Kidney (tissue), 14 donors: Measurements from ENCODE around the gene FAM111B. TPM values are rescaled to one million over a fixed set of nuclear protein-coding genes. Genes with fewer than 3 reads are reported as not detected.

Source experiments
- DNase-seq, 5 donors: peaks; one replicate each; pipeline ENCODE4 v3.0.0-alpha.2; 2013 to 2020
- FAIRE-seq: peaks from 2 replicates; lab custom pipeline; 2012; peaks lifted over from hg19 to GRCh38; lab: Jason Lieb, UNC
- H3K27ac ChIP-seq, 2 donors: one replicate each; pipeline ENCODE4 v1.7.0; 2013; ENCODE audit warnings: low read depth in 2 of 2, low read length in 2 of 2, inconsistent platforms in 1 of 2
- H3K27me3 ChIP-seq: one replicate; pipeline ENCODE4 v1.7.1; 2013; ENCODE audit warnings: low read length, inconsistent platforms; ENCODE audit not compliant: control insufficient read depth, insufficient read depth
- H3K36me3 ChIP-seq, 3 donors: one replicate each; pipeline versions ENCODE4 v1.7.0 to v1.7.1; 2013; ENCODE audit warnings: low read length in 3 of 3, control low read depth in 1 of 3, inconsistent platforms in 1 of 3; ENCODE audit not compliant: insufficient read depth in 3 of 3, control insufficient read depth in 2 of 3
- H3K4me1 ChIP-seq, 3 donors: one replicate each; pipeline versions ENCODE4 v1.7.0 to v1.7.1; 2013; ENCODE audit warnings: low read length in 3 of 3, inconsistent platforms in 1 of 3, low read depth in 1 of 3; ENCODE audit not compliant: control insufficient read depth in 2 of 3, insufficient read depth in 2 of 3
- H3K4me3 ChIP-seq, 3 donors: one replicate each; pipeline versions ENCODE4 v1.7.0 to v1.8.1; 2013; ENCODE audit warnings: low read length in 3 of 3, control low read depth in 1 of 3, inconsistent platforms in 1 of 3
- H3K9ac ChIP-seq, 3 donors: one replicate each; pipeline versions ENCODE4 v1.7.0 to v1.7.1; 2013; ENCODE audit warnings: low read length in 3 of 3, control low read depth in 1 of 3, inconsistent platforms in 1 of 3
- H3K9me3 ChIP-seq, 3 donors: one replicate each; pipeline versions ENCODE4 v1.7.0 to v1.7.1; 2013; ENCODE audit warnings: low read length in 3 of 3, control low read depth in 1 of 3, inconsistent platforms in 1 of 3; ENCODE audit not compliant: control insufficient read depth in 2 of 3, insufficient read depth in 1 of 3
- intact Hi-C: fragments of 100-400 bp; cut with DNase I; formaldehyde crosslinking; loops from one replicate; pipeline ENCODE4 v1.11.1; 2022
- polyA plus RNA-seq: library from polyadenylated mRNA; stranded (reverse); fragments of 350-450 nt; fragmentation: Illumina TruSeq; extraction: RNeasy Lipid Tissue Mini Kit (QIAGEN cat#74804); gene quantifications from one replicate; pipeline ENCODE4 v1.2.3, GENCODE V29; 2014; ENCODE audit warnings: low read depth, low replicate concordance; ENCODE audit not compliant: insufficient read depth
- total RNA-seq: library from RNA; stranded (reverse); fragmentation: NEBNext Ultra II Directional; extraction: Animal tissue kit (Norgen Biotek cat#: 25700); gene quantifications from one replicate; pipeline ENCODE4 v1.2.1, GENCODE V29; 2021
- TF ChIP-seq, protein P1 (sequence below): IDR thresholded peaks from 3 replicates; pipeline ENCODE4 v1.5.1; 2012; ENCODE audit warnings: mild to moderate bottlenecking, moderate library complexity, borderline replicate concordance; ENCODE audit not compliant: insufficient read depth; ENCODE audit errors: extremely low read depth
- donor health status: control.
- donor health status: control.
- donor health status: control.
- donor health status: control.
- donor health status: control.
- donor health status: DM: yes; HTN: yes; CAD: no.
- donor health status: Normal renal cell carcinoma (clear cell type).

Gene FAM111B
- total and polyA plus RNA-seq, 2 donors from 2014 or later = 0.17 to 2.2 TPM

DNA sequence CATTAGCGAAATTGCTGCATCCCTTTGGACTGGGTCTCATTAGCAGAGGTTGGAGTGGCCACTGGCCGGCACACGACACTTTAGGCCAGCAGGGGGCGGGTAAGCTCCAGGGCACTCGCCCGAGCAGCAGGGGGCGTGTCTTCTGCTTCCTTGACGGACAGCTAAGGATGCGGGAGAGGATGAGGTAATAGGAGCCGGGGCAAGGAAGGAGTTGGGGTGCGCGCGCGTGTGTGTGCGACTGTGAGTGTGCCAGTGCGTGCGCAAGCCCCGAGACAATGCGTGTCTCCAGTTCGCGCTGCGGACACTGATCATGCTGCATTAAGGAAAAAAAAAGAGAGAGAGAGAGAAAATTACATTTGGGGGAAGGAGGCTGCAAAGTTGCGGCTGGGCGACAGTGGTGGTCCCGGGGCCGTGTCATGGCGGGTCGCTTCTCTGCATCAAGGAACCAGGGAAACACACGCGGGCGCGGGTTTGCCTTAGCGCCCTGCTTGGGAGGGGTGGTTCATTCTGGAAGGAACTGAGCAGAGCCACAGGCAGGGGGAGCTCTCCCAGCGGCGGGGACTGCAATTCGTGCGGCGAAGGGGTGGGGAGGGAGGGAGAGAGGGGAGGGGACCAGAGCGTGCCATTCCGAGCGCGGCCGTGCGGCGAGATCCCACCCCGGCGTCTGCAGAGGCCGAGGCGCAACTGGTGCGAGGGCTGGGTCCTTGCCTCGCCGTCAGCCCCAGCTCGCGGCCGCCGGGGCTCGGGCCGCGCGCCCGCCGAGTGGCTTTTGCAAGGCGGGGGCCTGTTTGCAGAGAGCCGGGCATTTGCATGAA lies 64.7 kb downstream of the FAM111B start, which contains the start of gene DTX4:
TSS of gene DTX4 (plus strand) at position 625 of the 815 bp plus-strand sequence. CDS start 464 bp downstream, outside the sequence.
- peak; percentile 94 to 96 (median 96) for DNase-seq
- no peaks in the 10 kb centered on the region for H3K36me3 ChIP-seq

DNA sequence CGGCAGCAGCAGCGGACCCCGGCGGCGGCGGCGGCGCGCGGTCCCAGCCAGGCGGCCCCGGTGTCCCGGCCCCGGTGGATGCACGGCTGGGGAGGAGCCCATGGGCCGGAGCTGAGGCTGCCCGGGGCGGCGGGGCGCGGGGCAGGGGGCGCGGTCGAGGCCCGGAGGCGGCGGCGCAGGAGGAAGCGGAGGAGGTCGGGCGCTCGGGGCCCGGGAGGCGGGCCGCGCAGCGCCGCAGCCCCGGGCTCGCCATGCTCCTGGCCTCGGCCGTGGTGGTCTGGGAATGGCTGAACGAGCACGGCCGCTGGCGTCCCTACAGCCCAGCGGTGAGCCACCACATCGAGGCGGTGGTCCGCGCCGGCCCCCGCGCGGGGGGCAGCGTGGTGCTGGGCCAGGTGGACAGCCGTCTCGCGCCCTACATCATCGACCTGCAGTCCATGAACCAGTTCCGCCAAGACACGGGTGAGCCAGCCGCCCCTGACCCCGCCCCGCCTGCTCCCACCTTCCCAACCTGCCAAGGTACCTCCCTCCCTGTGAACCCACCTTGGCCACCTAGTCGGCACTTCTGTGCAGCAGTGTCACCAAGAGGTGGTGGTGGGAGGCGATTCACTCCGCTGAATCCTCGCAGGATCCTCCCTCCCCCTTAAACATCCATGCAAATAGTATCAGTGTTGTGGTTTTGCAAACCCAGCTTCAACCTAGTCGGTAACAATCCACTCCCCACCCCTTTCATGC lies 65.5 kb downstream of the FAM111B start:
- no peak for FAIRE-seq
- peak overlapping the region; percentile 73 to 86 (median 77) for H3K4me3 ChIP-seq
- H3K27me3 ChIP-seq = no peaks in the 10 kb centered on the region
- no peaks in the 10 kb centered on the region for H3K36me3 ChIP-seq
- peak; percentile 54 to 86 (median 60) for DNase-seq
- peaks cover 6 to 24% (median 8%) of the 10 kb centered on the region in 3 donors for H3K4me1 ChIP-seq
- peak overlapping the region; percentile 28 to 67 (median 57) for H3K9ac ChIP-seq
- no peaks in the 10 kb centered on the region for H3K9me3 ChIP-seq
- intact Hi-C loops = loop anchor here (5.0 kb wide), 2 partner anchors 35 to 115 kb away; no protein-coding TSS in a partner anchor
- peak overlapping the region; percentile 68 to 81 for H3K27ac ChIP-seq
- TF ChIP-seq, protein P1, sequence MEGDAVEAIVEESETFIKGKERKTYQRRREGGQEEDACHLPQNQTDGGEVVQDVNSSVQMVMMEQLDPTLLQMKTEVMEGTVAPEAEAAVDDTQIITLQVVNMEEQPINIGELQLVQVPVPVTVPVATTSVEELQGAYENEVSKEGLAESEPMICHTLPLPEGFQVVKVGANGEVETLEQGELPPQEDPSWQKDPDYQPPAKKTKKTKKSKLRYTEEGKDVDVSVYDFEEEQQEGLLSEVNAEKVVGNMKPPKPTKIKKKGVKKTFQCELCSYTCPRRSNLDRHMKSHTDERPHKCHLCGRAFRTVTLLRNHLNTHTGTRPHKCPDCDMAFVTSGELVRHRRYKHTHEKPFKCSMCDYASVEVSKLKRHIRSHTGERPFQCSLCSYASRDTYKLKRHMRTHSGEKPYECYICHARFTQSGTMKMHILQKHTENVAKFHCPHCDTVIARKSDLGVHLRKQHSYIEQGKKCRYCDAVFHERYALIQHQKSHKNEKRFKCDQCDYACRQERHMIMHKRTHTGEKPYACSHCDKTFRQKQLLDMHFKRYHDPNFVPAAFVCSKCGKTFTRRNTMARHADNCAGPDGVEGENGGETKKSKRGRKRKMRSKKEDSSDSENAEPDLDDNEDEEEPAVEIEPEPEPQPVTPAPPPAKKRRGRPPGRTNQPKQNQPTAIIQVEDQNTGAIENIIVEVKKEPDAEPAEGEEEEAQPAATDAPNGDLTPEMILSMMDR = no peak

More for the DNA sequence above, 64.7 kb downstream of the FAM111B start, which contains the start of gene DTX4:
- TF ChIP-seq, protein P1 = peak; percentile 99
- Histone ChIP-seq H3K9me3 (no peaks in the 10 kb centered on the region), H3K4me1 (peaks cover 6 to 21% (median 8%) of the 10 kb centered on the region in 3 donors), H3K4me3 (peak within 1 kb of the TSS; percentile 73 to 86 (median 77)), H3K9ac (peak within 1 kb of the TSS; percentile 28 to 67 (median 57)), H3K27me3 (no peaks in the 10 kb centered on the region), H3K27ac (peak within 1 kb of the TSS; percentile 76 to 81)
- FAIRE-seq = no peak
- intact Hi-C loops = loop anchor here (5.0 kb wide), 2 partner anchors 36 to 116 kb away; no protein-coding TSS in a partner anchor

DNA sequence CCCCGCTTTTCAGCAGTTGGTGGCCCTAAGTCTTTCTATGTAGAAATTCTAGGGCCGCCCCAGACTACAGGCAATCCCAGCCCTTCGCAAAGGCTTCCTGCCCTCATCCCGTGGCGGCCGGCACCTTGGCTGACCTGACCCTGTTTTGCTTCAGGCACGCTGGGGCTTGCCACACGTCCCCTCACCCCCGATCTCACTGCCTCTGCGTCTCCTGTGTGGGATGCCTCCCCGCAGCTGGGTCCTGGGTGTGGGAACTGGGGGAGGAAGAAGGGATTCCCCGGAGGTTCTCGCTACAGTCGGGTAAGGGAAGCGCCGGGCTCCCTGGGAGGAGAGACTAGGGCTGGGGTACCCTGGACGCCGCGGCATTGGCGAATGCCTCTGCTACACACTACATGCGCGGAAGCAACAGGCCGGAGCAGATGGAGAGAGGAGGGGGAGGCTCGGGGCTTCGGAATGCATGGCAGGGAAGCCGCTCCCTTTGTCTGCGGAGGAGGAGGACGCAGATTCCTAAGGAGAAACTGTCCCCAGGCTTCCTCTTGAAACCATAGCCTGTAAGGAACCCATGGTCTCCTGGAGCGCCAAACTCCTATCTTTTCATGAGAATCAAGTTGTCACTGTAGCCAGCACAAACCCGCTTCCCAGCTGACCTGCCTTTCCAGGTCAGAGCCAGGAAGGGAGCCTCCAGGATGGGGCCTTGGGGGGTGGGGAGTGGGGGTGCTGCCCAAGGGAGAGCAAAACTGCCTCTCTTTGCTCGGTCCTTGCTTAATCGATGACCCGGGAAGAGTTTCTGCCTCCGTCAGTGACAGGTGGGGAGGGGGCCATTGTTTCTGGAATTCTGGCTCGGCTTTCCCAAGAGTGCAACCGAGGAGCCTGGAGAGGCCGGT lies 66.3 kb downstream of the FAM111B start:
- no peaks in the 10 kb centered on the region for H3K27me3 ChIP-seq
- intact Hi-C loops = loop anchor here (5.0 kb wide), 2 partner anchors 34 to 114 kb away; no protein-coding TSS in a partner anchor
- TF ChIP-seq, protein P1 = no peak
- FAIRE-seq = no peak
- peak overlapping the region; percentile 51 to 67 (median 57) for H3K9ac ChIP-seq
- H3K4me1 ChIP-seq = peaks cover 6 to 29% (median 10%) of the 10 kb centered on the region in 3 donors
- peak; percentile 81 to 90 (median 86) for DNase-seq
- no peaks in the 10 kb centered on the region for H3K9me3 ChIP-seq
- peak overlapping the region; percentile 73 to 86 (median 77) for H3K4me3 ChIP-seq
- peak overlapping the region; percentile 68 to 81 for H3K27ac ChIP-seq
- no peaks in the 10 kb centered on the region for H3K36me3 ChIP-seq
